A549 (cell line): ENCODE results near the gene ERAP2. TPM values are rescaled to one million over a fixed set of nuclear protein-coding genes. Genes with fewer than 3 reads are reported as not detected.

Experiments used
- ATAC-seq, 2 experiments: fragments of 200-7000 bp in 1 of 2; fragments of >200 bp in 1 of 2; cut with Nextera tagmentation in 1 of 2; cut with Tn5 transposase in 1 of 2; 3 replicates each; pipeline versions ENCODE4 v1.8.0 to v1.9.1; 2018 to 2020; ENCODE audit warnings: mild to moderate bottlenecking in 1 of 2, moderate library complexity in 1 of 2
- CTCF ChIA-PET: fragments of 300-600 bp; sonication (Branson Sonifier 250); formaldehyde crosslinking; extraction: SDS; loops from one replicate; lab custom pipeline; 2021; ENCODE audit warnings: antibody characterized with exemption, inconsistent platforms; lab: Yijun Ruan, JAX
- POLR2A ChIA-PET: fragments of 350-600 bp; formaldehyde crosslinking; extraction: SDS; loops from one replicate; lab custom pipeline; 2021; ENCODE audit warnings: antibody characterized with exemption, inconsistent platforms; lab: Yijun Ruan, JAX
- DNase-seq, 2 experiments: peaks; one replicate each; pipeline versions ENCODE4 v3.0.0 to v3.0.0-alpha.2; 2011 to 2016; ENCODE audit warnings: low read depth in 1 of 2, low spot score in 1 of 2
- FAIRE-seq: peaks from 2 replicates; lab custom pipeline; 2011; peaks lifted over from hg19 to GRCh38; lab: Jason Lieb, UNC
- H3K27ac ChIP-seq, 2 experiments: fragments of >200 bp; sonication (Bioruptor Twin); formaldehyde crosslinking; 3 replicates each; pipeline ENCODE4 v1.5.1; 2016 to 2017
- H3K4me1 ChIP-seq: fragments of >200 bp; sonication (Bioruptor Twin); formaldehyde crosslinking; 3 replicates; pipeline ENCODE4 v1.6.1; 2016
- H3K4me2 ChIP-seq: fragments of >200 bp; sonication (Bioruptor Twin); formaldehyde crosslinking; 3 replicates; pipeline ENCODE4 v1.6.1; 2016
- H3K4me3 ChIP-seq: fragments of >200 bp; sonication (Bioruptor Twin); formaldehyde crosslinking; 3 replicates; pipeline ENCODE4 v1.5.1; 2016
- H3K9me3 ChIP-seq: fragments of >200 bp; sonication (Bioruptor Twin); formaldehyde crosslinking; 3 replicates; pipeline ENCODE4 v1.6.1; 2016
- EHF ChIP-seq: fragments of 250-450 bp; sonication (Bioruptor Pico); IDR thresholded peaks from 2 replicates; pipeline ENCODE4 v1.5.0; 2020; ENCODE audit warnings: mild to moderate bottlenecking
- EP300 ChIP-seq, 2 experiments: fragments of >200 bp; sonication (Bioruptor Twin); formaldehyde crosslinking; IDR thresholded peaks; 2 replicates in 1 of 2; 3 replicates in 1 of 2; pipeline ENCODE4 v1.6.1; 2016 to 2017
- FOSB ChIP-seq: fragments of 250-450 bp; sonication (Bioruptor Pico); IDR thresholded peaks from 2 replicates; pipeline ENCODE4 v1.5.0; 2020; ENCODE audit warnings: mild to moderate bottlenecking, moderate library complexity
- GATA3 ChIP-seq: IDR thresholded peaks from 2 replicates; pipeline ENCODE4 v1.6.1; 2012; ENCODE audit warnings: borderline replicate concordance
- HOXB5 ChIP-seq: fragments of 250-450 bp; sonication (Bioruptor Pico); IDR thresholded peaks from 2 replicates; pipeline ENCODE4 v1.5.0; 2020; ENCODE audit warnings: mild to moderate bottlenecking, moderate library complexity
- JUNB ChIP-seq: fragments of >200 bp; sonication (Bioruptor Twin); formaldehyde crosslinking; IDR thresholded peaks from 2 replicates; pipeline ENCODE4 v1.6.1; 2016
- KDM1A ChIP-seq: fragments of 200-600 bp; sonication (generic); IDR thresholded peaks from 2 replicates; pipeline ENCODE4 v1.6.1; 2016; ENCODE audit warnings: low read depth, mild to moderate bottlenecking
- MYC ChIP-seq: IDR thresholded peaks from 2 replicates; pipeline ENCODE4 v1.6.1; 2012; ENCODE audit warnings: mild to moderate bottlenecking, inconsistent platforms, low read length, improper control_type of control experiment, borderline replicate concordance
- NPAS2 ChIP-seq: fragments of 250-450 bp; sonication (Bioruptor Pico); IDR thresholded peaks from 2 replicates; pipeline ENCODE4 v1.8.0; 2022; ENCODE audit warnings: mild to moderate bottlenecking, moderate library complexity, borderline replicate concordance
- POLR2A ChIP-seq: IDR thresholded peaks from 2 replicates; pipeline ENCODE4 v1.6.1; 2012; ENCODE audit warnings: mild to moderate bottlenecking, low read length
- RAD21 ChIP-seq, 2 experiments: fragments of >200 bp in 1 of 2; sonication (Bioruptor Twin) in 1 of 2; formaldehyde crosslinking in 1 of 2; IDR thresholded peaks in 1 of 2; conservative IDR thresholded peaks in 1 of 2; 2 replicates in 1 of 2; 3 replicates in 1 of 2; pipeline ENCODE4 v1.6.1; 2012 to 2018; ENCODE audit warnings: inconsistent platforms in 1 of 2
- ZC3H11A ChIP-seq: fragments of 450-650 bp; IDR thresholded peaks from 2 replicates; pipeline ENCODE4 v1.6.1; 2014; ENCODE audit warnings: antibody characterized with exemption, mild to moderate bottlenecking
- ZNF302 ChIP-seq: fragments of 250-450 bp; sonication (Bioruptor Pico); IDR thresholded peaks from 2 replicates; pipeline ENCODE4 v1.9.0; 2021; ENCODE audit warnings: inconsistent platforms, mild to moderate bottlenecking, moderate library complexity
- ZSCAN20 ChIP-seq: fragments of 250-450 bp; sonication (Bioruptor Pico); IDR thresholded peaks from 2 replicates; pipeline ENCODE4 v1.8.0; 2022; ENCODE audit warnings: mild to moderate bottlenecking, moderate library complexity
- WGBS: methylation state at CpG from one replicate; pipeline ENCODE4 v1.1.6; 2017; ENCODE audit errors: missing lambda C conversion rate; 5-methylcytosine and 5-hydroxymethylcytosine counted together
- polyA plus RNA-seq, 4 experiments: library from polyadenylated mRNA; depleted of rRNA in 3 of 4; stranded (reverse); fragments of >200 nt; fragmentation: RNase III in 1 of 4; extraction: RNeasy Plus Mini Kit Qiagen cat#74134 plus additional on column Dnase treatment in 1 of 4; gene quantifications; 2 replicates in 3 of 4; 3 replicates in 1 of 4; pipeline ENCODE4 v1.2.3, GENCODE V29; 2011 to 2017
- TF ChIP-seq, protein P1 (sequence below): fragments of 250-450 bp; sonication (Bioruptor Pico); IDR thresholded peaks from 2 replicates; pipeline ENCODE4 v1.5.0; 2021; ENCODE audit warnings: mild to moderate bottlenecking, moderate library complexity, borderline replicate concordance
- TF ChIP-seq, protein P2 (sequence below): fragments of 150-350 bp; IDR thresholded peaks from 2 replicates; pipeline ENCODE4 v1.6.1; 2014; ENCODE audit warnings: low read depth, mild to moderate bottlenecking, low read length
- TF ChIP-seq, protein P3 (sequence below): fragments of 200-600 bp; sonication (generic); IDR thresholded peaks from 2 replicates; pipeline ENCODE4 v1.6.1; 2016; ENCODE audit warnings: antibody characterized with exemption, mild to moderate bottlenecking, moderate library complexity
- TF ChIP-seq, protein P4 (sequence below): IDR thresholded peaks from 2 replicates; pipeline ENCODE4 v1.6.1; 2012
- TF ChIP-seq, protein P5 (sequence below): fragments of >200 bp; sonication (Bioruptor Twin); formaldehyde crosslinking; IDR thresholded peaks from 3 replicates; pipeline ENCODE4 v1.5.1; 2016
- TF ChIP-seq, protein P6 (sequence below): IDR thresholded peaks from 2 replicates; pipeline ENCODE4 v1.6.1; 2012; ENCODE audit warnings: low read depth, borderline replicate concordance

Gene ERAP2
- polyA plus RNA-seq, 2 of the 4 experiments (the other 2 are of a cell fraction), result 1.0 to 2.2 TPM

DNA sequence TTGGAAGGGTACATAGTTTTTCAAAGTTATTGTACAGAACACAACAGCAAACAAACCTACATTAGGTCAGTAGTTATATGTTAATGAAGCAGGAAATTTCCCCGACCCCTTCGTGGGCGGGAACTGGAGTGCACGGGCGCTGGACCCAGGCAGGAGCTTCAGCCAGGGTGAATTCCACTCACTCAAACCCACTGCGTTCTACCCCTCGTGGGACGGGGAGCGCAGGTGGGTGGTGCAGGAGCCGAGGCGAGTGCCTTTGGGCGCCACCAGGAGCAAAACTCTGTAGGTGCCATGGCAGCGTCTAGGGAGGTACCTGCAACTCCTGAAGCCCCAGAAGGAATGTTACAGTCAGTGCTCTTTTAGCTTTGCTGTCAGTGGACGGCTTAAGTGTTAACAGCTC lies 39.0 kb upstream of the ERAP2 start:
- TF ChIP-seq ZC3H11A, result no peak
- TF ChIP-seq, protein P1, sequence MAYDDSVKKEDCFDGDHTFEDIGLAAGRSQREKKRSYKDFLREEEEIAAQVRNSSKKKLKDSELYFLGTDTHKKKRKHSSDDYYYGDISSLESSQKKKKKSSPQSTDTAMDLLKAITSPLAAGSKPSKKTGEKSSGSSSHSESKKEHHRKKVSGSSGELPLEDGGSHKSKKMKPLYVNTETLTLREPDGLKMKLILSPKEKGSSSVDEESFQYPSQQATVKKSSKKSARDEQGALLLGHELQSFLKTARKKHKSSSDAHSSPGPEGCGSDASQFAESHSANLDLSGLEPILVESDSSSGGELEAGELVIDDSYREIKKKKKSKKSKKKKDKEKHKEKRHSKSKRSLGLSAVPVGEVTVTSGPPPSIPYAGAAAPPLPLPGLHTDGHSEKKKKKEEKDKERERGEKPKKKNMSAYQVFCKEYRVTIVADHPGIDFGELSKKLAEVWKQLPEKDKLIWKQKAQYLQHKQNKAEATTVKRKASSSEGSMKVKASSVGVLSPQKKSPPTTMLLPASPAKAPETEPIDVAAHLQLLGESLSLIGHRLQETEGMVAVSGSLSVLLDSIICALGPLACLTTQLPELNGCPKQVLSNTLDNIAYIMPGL (CRISPR knock-in tag), result no peak
- no peak for TF ChIP-seq FOSB
- TF ChIP-seq, all 56 proteins: peak for 0
- WGBS, result 60% methylated on average over 8 of the region's 14 CpGs
- Histone ChIP-seq H3K4me2 (no peak overlapping the region), H3K27ac (no peak overlapping the region), H3K4me1 (no peaks in the 10 kb centered on the region), H3K4me3 (no peak overlapping the region), H3K9me3 (no peaks in the 10 kb centered on the region)
- POLR2A ChIA-PET, result no interaction called here
- CTCF ChIA-PET, result no interaction called here
- ATAC-seq (no peak), DNase-seq (no peak), FAIRE-seq (no peak)

DNA sequence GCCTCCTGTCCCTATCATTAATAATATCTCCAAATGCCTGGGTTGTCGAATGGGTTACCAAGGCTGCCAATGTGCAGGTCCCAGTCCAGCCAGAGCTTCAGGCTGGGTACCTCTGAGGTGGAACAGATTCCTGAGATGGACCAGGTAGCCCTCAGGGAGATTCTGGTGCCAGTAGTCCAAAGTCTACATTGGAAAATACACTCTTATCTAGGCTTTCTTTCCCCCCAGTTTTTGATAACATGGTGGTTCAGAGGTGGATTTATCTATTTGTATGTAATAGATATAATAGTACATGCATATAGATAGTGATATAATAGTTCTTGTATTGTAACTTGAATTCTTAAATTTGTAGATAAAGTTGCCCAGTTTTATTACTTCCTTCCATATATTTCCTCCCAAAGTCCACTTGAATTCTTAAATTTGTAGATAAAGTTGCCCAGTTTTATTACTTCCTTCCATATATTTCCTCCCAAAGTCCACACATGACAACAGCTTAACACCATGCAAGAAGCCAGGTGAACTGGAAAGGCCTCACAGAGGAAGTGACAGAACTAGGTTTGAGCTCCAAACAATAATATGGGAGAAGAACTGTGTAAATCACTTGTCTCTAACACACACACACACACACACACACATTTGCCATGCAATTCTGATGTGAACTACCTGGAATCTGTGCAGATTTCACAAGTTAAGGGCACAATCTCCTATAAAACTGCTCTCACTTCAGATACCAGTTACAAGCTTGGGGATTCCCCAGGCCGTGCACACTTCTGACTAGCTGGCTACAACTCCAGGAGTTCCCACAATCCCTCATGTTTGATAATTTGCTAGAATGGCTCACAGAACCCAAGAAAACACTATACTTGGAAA lies 37.9 kb upstream of the ERAP2 start:
- no peak overlapping the region for H3K4me3 ChIP-seq
- ChIA-PET POLR2A (interaction anchor here (1.0 kb wide), 1 partner anchor 31 kb away, joined by 3 read pairs; the partner anchor contains the start of gene ERAP1), CTCF (interaction anchor here (1.0 to 1.5 kb wide), 2 partner anchors 31 to 323 kb away, joined by 3 to 6 read pairs; no protein-coding TSS in a partner anchor)
- no peaks in the 10 kb centered on the region for H3K4me1 ChIP-seq
- TF ChIP-seq, protein P2, sequence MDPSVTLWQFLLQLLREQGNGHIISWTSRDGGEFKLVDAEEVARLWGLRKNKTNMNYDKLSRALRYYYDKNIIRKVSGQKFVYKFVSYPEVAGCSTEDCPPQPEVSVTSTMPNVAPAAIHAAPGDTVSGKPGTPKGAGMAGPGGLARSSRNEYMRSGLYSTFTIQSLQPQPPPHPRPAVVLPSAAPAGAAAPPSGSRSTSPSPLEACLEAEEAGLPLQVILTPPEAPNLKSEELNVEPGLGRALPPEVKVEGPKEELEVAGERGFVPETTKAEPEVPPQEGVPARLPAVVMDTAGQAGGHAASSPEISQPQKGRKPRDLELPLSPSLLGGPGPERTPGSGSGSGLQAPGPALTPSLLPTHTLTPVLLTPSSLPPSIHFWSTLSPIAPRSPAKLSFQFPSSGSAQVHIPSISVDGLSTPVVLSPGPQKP, result no peak
- no peak for TF ChIP-seq GATA3
- TF ChIP-seq RAD21 (conservative IDR thresholded peaks at IDR 0.05 in 1 of 2, IDR thresholded peaks at IDR 0.05 in 1 of 2), result no peak
- WGBS, result 69% methylated on average over 2 of the region's 2 CpGs
- no peak overlapping the region for H3K27ac ChIP-seq
- no peak for DNase-seq
- ATAC-seq, result no peak
- FAIRE-seq, result no peak
- no peaks in the 10 kb centered on the region for H3K9me3 ChIP-seq
- no peak overlapping the region for H3K4me2 ChIP-seq

DNA sequence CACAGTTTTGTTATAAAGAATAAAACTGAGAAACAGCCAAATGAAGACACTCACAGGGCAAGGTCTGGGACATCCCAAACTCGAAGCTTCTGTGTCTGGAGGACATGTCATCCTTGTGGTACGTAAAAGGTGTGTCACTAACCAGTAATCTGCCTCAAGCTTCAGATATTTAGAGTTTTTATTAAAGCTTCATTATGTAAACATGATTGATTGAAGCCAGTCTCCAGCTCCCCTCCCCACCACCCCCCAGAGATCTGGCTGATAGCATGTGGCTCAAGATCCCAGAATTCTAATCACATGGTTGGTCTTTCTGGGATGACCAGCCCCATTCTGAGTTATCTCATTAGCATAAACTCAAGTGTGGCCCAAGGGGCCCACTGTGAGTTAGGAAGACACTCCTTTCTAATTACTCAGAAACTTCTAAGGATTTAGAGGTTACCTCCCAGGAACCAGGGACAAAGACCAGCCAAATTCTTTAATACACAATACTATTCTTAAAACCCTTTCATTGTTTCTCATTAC lies 37.2 kb upstream of the ERAP2 start:
- no peak for TF ChIP-seq MYC
- no peak for TF ChIP-seq NPAS2 (CRISPR knock-in tag)
- no peak for TF ChIP-seq EP300 (IDR thresholded peaks at IDR 0.05)
- TF ChIP-seq, protein P3, sequence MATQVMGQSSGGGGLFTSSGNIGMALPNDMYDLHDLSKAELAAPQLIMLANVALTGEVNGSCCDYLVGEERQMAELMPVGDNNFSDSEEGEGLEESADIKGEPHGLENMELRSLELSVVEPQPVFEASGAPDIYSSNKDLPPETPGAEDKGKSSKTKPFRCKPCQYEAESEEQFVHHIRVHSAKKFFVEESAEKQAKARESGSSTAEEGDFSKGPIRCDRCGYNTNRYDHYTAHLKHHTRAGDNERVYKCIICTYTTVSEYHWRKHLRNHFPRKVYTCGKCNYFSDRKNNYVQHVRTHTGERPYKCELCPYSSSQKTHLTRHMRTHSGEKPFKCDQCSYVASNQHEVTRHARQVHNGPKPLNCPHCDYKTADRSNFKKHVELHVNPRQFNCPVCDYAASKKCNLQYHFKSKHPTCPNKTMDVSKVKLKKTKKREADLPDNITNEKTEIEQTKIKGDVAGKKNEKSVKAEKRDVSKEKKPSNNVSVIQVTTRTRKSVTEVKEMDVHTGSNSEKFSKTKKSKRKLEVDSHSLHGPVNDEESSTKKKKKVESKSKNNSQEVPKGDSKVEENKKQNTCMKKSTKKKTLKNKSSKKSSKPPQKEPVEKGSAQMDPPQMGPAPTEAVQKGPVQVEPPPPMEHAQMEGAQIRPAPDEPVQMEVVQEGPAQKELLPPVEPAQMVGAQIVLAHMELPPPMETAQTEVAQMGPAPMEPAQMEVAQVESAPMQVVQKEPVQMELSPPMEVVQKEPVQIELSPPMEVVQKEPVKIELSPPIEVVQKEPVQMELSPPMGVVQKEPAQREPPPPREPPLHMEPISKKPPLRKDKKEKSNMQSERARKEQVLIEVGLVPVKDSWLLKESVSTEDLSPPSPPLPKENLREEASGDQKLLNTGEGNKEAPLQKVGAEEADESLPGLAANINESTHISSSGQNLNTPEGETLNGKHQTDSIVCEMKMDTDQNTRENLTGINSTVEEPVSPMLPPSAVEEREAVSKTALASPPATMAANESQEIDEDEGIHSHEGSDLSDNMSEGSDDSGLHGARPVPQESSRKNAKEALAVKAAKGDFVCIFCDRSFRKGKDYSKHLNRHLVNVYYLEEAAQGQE, result no peak
- no peak for TF ChIP-seq KDM1A
- no peak for TF ChIP-seq ZSCAN20 (CRISPR knock-in tag)
- TF ChIP-seq POLR2A, result no peak
- TF ChIP-seq EHF (CRISPR knock-in tag), result no peak
- TF ChIP-seq HOXB5, result no peak
- no peak for TF ChIP-seq JUNB
- TF ChIP-seq, protein P4, sequence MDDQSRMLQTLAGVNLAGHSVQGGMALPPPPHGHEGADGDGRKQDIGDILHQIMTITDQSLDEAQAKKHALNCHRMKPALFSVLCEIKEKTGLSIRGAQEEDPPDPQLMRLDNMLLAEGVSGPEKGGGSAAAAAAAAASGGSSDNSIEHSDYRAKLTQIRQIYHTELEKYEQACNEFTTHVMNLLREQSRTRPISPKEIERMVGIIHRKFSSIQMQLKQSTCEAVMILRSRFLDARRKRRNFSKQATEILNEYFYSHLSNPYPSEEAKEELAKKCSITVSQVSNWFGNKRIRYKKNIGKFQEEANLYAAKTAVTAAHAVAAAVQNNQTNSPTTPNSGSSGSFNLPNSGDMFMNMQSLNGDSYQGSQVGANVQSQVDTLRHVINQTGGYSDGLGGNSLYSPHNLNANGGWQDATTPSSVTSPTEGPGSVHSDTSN, result no peak
- TF ChIP-seq, protein P5, sequence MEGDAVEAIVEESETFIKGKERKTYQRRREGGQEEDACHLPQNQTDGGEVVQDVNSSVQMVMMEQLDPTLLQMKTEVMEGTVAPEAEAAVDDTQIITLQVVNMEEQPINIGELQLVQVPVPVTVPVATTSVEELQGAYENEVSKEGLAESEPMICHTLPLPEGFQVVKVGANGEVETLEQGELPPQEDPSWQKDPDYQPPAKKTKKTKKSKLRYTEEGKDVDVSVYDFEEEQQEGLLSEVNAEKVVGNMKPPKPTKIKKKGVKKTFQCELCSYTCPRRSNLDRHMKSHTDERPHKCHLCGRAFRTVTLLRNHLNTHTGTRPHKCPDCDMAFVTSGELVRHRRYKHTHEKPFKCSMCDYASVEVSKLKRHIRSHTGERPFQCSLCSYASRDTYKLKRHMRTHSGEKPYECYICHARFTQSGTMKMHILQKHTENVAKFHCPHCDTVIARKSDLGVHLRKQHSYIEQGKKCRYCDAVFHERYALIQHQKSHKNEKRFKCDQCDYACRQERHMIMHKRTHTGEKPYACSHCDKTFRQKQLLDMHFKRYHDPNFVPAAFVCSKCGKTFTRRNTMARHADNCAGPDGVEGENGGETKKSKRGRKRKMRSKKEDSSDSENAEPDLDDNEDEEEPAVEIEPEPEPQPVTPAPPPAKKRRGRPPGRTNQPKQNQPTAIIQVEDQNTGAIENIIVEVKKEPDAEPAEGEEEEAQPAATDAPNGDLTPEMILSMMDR, result no peak
- TF ChIP-seq, protein P6, sequence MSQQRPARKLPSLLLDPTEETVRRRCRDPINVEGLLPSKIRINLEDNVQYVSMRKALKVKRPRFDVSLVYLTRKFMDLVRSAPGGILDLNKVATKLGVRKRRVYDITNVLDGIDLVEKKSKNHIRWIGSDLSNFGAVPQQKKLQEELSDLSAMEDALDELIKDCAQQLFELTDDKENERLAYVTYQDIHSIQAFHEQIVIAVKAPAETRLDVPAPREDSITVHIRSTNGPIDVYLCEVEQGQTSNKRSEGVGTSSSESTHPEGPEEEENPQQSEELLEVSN, result no peak
- no peak for TF ChIP-seq ZNF302
- DNase-seq, result no peak
- Histone ChIP-seq H3K27ac (no peak overlapping the region), H3K4me1 (no peaks in the 10 kb centered on the region), H3K9me3 (no peaks in the 10 kb centered on the region), H3K4me3 (no peak overlapping the region), H3K4me2 (no peak overlapping the region)
- CTCF ChIA-PET, result interaction anchor here (1.0 to 1.5 kb wide), 2 partner anchors 30 to 323 kb away, joined by 3 to 6 read pairs; no protein-coding TSS in a partner anchor
- POLR2A ChIA-PET, result interaction anchor here (1.0 kb wide), 1 partner anchor 31 kb away, joined by 3 read pairs; the partner anchor contains the start of gene ERAP1
- no peak for ATAC-seq
- 55% methylated on average over 2 of the region's 2 CpGs for WGBS
- FAIRE-seq, result no peak
